HL-60 (cell line): ENCODE measurements around the gene FCAMR.
A peak's percentile ranks its signal among the peaks of the same experiment; 100 is the strongest.

ENCODE experiments used
- DNase-seq, 2 experiments: peaks; one replicate each; pipeline ENCODE4 v3.0.0-alpha.2; 2010 to 2020; ENCODE audit warnings: low read depth in 1 of 2, low spot score in 1 of 2
- H3K27ac ChIP-seq: fragments of 250-450 bp; sonication (Bioruptor Pico); replicated peaks from 2 replicates; pipeline ENCODE4 v1.5.1; 2020; ENCODE audit warnings: mild to moderate bottlenecking, moderate library complexity
- H3K27me3 ChIP-seq: fragments of 250-450 bp; sonication (Bioruptor Pico); 2 replicates; pipeline ENCODE4 v1.5.1; 2021; ENCODE audit warnings: mild to moderate bottlenecking, moderate library complexity; ENCODE audit not compliant: insufficient read depth, poor library complexity, severe bottlenecking
- H3K4me3 ChIP-seq: replicated peaks from 2 replicates; pipeline ENCODE4 v1.5.1; 2011; ENCODE audit warnings: mild to moderate bottlenecking, control low read depth, low read length; ENCODE audit not compliant: insufficient read depth
- GABPA ChIP-seq: IDR thresholded peaks from 2 replicates; pipeline ENCODE4 v1.6.1; 2012; ENCODE audit warnings: low read depth
- POLR2AphosphoS5 ChIP-seq: IDR thresholded peaks from 2 replicates; pipeline ENCODE4 v1.6.1; 2012; ENCODE audit warnings: low read depth
- SPI1 ChIP-seq: IDR thresholded peaks from 2 replicates; pipeline ENCODE4 v1.6.1; 2012; ENCODE audit warnings: low read depth, mild to moderate bottlenecking, borderline replicate concordance
- TF ChIP-seq, protein P1 (sequence below): IDR thresholded peaks from 2 replicates; pipeline ENCODE4 v1.6.1; 2012; ENCODE audit warnings: low read depth; ENCODE audit not compliant: insufficient replicate concordance
- TF ChIP-seq, protein P2 (sequence below): IDR thresholded peaks from one replicate; pipeline ENCODE4 v1.5.1; 2011; ENCODE audit warnings: low read length, control low read depth, inconsistent platforms; ENCODE audit not compliant: insufficient read depth

FCAMR gene

DNA sequence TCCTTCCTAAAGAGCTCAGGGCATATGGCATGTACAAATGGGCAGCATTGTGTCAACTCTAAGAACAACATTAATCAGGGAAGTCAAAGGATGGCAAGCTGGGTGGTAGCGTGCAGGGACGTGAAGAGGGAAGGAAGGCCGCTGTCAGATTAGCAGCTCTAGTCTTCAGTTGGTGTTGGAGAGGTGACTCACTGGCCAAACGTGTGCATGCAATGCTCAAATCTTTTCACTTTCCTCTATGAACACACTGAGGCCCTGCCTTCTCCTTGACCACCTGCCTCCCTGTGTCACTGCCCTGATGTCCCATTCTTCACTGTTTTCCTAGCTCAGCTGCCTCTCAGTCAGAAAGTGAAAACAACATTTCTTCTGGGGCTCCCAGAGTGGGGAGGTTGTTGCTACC is 18.1 kb downstream of the FCAMR start:
- Histone ChIP-seq H3K27ac (no peak overlapping the region), H3K4me3 (no peak overlapping the region), H3K27me3 (no peaks in the 10 kb centered on the region)
- DNase-seq: peak; percentile 39 to 68
- no peak for TF ChIP-seq SPI1
- TF ChIP-seq, protein P1, sequence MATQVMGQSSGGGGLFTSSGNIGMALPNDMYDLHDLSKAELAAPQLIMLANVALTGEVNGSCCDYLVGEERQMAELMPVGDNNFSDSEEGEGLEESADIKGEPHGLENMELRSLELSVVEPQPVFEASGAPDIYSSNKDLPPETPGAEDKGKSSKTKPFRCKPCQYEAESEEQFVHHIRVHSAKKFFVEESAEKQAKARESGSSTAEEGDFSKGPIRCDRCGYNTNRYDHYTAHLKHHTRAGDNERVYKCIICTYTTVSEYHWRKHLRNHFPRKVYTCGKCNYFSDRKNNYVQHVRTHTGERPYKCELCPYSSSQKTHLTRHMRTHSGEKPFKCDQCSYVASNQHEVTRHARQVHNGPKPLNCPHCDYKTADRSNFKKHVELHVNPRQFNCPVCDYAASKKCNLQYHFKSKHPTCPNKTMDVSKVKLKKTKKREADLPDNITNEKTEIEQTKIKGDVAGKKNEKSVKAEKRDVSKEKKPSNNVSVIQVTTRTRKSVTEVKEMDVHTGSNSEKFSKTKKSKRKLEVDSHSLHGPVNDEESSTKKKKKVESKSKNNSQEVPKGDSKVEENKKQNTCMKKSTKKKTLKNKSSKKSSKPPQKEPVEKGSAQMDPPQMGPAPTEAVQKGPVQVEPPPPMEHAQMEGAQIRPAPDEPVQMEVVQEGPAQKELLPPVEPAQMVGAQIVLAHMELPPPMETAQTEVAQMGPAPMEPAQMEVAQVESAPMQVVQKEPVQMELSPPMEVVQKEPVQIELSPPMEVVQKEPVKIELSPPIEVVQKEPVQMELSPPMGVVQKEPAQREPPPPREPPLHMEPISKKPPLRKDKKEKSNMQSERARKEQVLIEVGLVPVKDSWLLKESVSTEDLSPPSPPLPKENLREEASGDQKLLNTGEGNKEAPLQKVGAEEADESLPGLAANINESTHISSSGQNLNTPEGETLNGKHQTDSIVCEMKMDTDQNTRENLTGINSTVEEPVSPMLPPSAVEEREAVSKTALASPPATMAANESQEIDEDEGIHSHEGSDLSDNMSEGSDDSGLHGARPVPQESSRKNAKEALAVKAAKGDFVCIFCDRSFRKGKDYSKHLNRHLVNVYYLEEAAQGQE: no peak
- no peak for TF ChIP-seq GABPA
- TF ChIP-seq, protein P2, sequence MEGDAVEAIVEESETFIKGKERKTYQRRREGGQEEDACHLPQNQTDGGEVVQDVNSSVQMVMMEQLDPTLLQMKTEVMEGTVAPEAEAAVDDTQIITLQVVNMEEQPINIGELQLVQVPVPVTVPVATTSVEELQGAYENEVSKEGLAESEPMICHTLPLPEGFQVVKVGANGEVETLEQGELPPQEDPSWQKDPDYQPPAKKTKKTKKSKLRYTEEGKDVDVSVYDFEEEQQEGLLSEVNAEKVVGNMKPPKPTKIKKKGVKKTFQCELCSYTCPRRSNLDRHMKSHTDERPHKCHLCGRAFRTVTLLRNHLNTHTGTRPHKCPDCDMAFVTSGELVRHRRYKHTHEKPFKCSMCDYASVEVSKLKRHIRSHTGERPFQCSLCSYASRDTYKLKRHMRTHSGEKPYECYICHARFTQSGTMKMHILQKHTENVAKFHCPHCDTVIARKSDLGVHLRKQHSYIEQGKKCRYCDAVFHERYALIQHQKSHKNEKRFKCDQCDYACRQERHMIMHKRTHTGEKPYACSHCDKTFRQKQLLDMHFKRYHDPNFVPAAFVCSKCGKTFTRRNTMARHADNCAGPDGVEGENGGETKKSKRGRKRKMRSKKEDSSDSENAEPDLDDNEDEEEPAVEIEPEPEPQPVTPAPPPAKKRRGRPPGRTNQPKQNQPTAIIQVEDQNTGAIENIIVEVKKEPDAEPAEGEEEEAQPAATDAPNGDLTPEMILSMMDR: no peak
- TF ChIP-seq POLR2AphosphoS5: no peak

DNA sequence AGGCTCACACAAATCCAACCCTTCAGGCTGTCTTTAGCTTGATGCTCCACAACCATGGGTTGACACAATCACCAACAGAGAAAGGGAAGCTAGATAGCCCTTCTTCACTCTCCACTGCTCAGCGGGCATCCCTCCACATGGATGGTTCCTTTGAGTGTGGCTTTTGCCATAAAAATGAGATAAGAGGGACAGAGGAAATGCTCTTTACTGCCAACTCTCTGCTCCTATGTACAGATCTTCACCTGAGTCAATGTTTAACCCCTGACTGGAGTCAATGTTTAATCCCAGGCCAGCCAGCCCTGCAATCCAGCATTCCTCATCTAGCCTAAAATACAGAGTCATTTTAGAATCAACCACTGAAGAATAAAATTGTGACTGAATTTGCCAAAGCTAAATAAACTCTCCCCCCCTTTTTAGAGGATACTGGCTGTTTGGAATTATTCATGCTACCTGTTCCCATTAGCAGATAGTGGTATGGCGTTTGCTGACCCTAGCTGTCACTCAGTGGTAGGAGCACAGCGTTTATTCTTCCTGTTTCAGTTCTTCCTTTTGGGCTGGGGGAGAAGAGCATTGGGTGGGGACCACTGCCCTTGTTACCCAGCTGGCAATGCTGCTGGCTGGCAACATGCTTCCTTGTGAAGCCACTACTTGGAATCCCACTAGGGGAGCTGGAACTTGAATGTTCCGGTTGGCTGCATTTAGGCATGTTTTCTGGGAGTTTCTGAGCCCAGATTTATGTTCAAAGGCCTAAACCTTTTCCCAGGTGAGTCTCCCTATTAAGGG is 18.8 kb downstream of the FCAMR start:
- no peaks in the 10 kb centered on the region for H3K27me3 ChIP-seq
- DNase-seq: no peak
- no peak overlapping the region for H3K4me3 ChIP-seq
- no peak for TF ChIP-seq SPI1
- TF ChIP-seq, protein P1: no peak
- TF ChIP-seq, protein P2: no peak
- TF ChIP-seq GABPA: no peak
- no peak overlapping the region for H3K27ac ChIP-seq

DNA sequence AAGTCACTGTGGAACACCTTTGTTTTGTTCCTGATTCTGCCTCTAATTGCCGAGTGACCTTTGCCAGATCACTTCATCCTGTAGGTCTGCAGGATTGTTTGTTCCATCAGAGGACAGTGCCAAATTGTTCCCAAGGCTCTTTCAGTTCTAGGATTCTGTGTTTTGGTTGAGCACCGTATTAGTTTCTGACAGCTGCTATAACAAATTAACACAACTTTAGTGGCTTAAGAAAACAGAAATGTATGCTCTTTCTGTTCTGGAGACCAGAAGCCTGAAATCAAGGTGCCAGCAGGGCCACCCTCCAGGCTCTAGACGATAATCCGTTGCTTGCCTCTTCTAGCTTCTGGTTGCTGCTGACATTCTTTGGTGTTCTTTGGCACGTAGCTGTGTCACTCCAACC is 20.6 kb downstream of the FCAMR start:
- TF ChIP-seq POLR2AphosphoS5 (no peak), GABPA (no peak), SPI1 (no peak)
- TF ChIP-seq, protein P2: no peak
- TF ChIP-seq, protein P1: no peak
- Histone ChIP-seq H3K27ac (no peak overlapping the region), H3K4me3 (no peak overlapping the region), H3K27me3 (no peaks in the 10 kb centered on the region)
- DNase-seq: no peak
